ENCODE results near the gene LIPA. TPM values are rescaled to one million over a fixed set of nuclear protein-coding genes. Genes with fewer than 3 reads are reported as not detected.

Gene LIPA
- total RNA-seq, 1 donor from 2014 or later, result 18.9 TPM

GRCh38 chr10:89297791-89298190, 46.2 kb upstream of the LIPA start:
- Histone ChIP-seq H3K4me3 (no peak overlapping the region), H3K4me2 (no peak overlapping the region), H3K36me3 (no peaks in the 10 kb centered on the region), H4K20me1 (ENCODE audit: low read depth) (no peaks in the 10 kb centered on the region), H3F3A (ENCODE audit: low read depth) (no peaks in the 10 kb centered on the region), H3K27me3 (no peaks in the 10 kb centered on the region), H3K9me3 (ENCODE audit: low read depth) (no peaks in the 10 kb centered on the region), H3K4me1 (no peaks in the 10 kb centered on the region), H3K27ac (no peak overlapping the region), H2AFZ (replicated peaks) (no peak overlapping the region), H3K9ac (no peak overlapping the region), H3K79me2 (ENCODE audit: low read depth) (no peaks in the 10 kb centered on the region)
- H3K4me1 Mint-ChIP-seq, result peaks cover 5% of the 10 kb centered on the region
- no peak overlapping the region for H3K4me3 Mint-ChIP-seq
- peaks cover 3% of the 10 kb centered on the region for H3K36me3 Mint-ChIP-seq
- H3K9me3 Mint-ChIP-seq, result peaks cover 11% of the 10 kb centered on the region
- TF ChIP-seq CTCF (IDR thresholded peaks at IDR 0.05) (no peak), EZH2 (IDR thresholded peaks at IDR 0.05) (no peak), EZH2phosphoT487 (IDR thresholded peaks at IDR 0.05) (no peak)
- no peak for DNase-seq (ENCODE audit: low spot score)
- no peak overlapping the region for H3K27ac Mint-ChIP-seq
- H3K27me3 Mint-ChIP-seq (ENCODE audit: insufficient read depth, low read depth), result peaks cover 5% of the 10 kb centered on the region

GRCh38 chr10:89297356-89297755, 45.8 kb upstream of the LIPA start:
- Histone ChIP-seq H2AFZ (replicated peaks) (no peak overlapping the region), H3K27ac (no peak overlapping the region), H3K27me3 (no peaks in the 10 kb centered on the region), H3K4me1 (no peaks in the 10 kb centered on the region), H3K9me3 (ENCODE audit: low read depth) (no peaks in the 10 kb centered on the region), H3K4me2 (no peak overlapping the region), H3F3A (ENCODE audit: low read depth) (no peaks in the 10 kb centered on the region), H3K9ac (no peak overlapping the region), H3K79me2 (ENCODE audit: low read depth) (no peaks in the 10 kb centered on the region), H4K20me1 (ENCODE audit: low read depth) (no peaks in the 10 kb centered on the region), H3K4me3 (no peak overlapping the region), H3K36me3 (no peaks in the 10 kb centered on the region)
- Mint-ChIP-seq H3K36me3 (peaks cover 3% of the 10 kb centered on the region), H3K4me1 (peaks cover 5% of the 10 kb centered on the region), H3K4me3 (no peak overlapping the region), H3K9me3 (peaks cover 11% of the 10 kb centered on the region), H3K27me3 (ENCODE audit: insufficient read depth, low read depth) (peaks cover 5% of the 10 kb centered on the region), H3K27ac (no peak overlapping the region)
- TF ChIP-seq EZH2 (IDR thresholded peaks at IDR 0.05) (no peak), EZH2phosphoT487 (IDR thresholded peaks at IDR 0.05) (no peak), CTCF (IDR thresholded peaks at IDR 0.05) (no peak)
- DNase-seq (ENCODE audit: low spot score), result no peak

GRCh38 chr10:89296220-89296648, 44.7 kb upstream of the LIPA start:
- Histone ChIP-seq H3K27me3 (no peaks in the 10 kb centered on the region), H3F3A (ENCODE audit: low read depth) (no peaks in the 10 kb centered on the region), H3K79me2 (ENCODE audit: low read depth) (no peaks in the 10 kb centered on the region), H3K4me2 (no peak overlapping the region), H2AFZ (replicated peaks) (no peak overlapping the region), H3K9ac (no peak overlapping the region), H3K36me3 (no peaks in the 10 kb centered on the region), H3K9me3 (ENCODE audit: low read depth) (no peaks in the 10 kb centered on the region), H3K27ac (no peak overlapping the region), H3K4me3 (no peak overlapping the region), H3K4me1 (no peaks in the 10 kb centered on the region), H4K20me1 (ENCODE audit: low read depth) (no peaks in the 10 kb centered on the region)
- Mint-ChIP-seq H3K4me1 (no peaks in the 10 kb centered on the region), H3K9me3 (peaks cover 11% of the 10 kb centered on the region), H3K27ac (no peak overlapping the region), H3K4me3 (no peak overlapping the region), H3K27me3 (ENCODE audit: insufficient read depth, low read depth) (peaks cover 5% of the 10 kb centered on the region), H3K36me3 (peaks cover 3% of the 10 kb centered on the region)
- TF ChIP-seq EZH2 (IDR thresholded peaks at IDR 0.05) (no peak), EZH2phosphoT487 (IDR thresholded peaks at IDR 0.05) (no peak), CTCF (IDR thresholded peaks at IDR 0.05) (no peak)
- DNase-seq (ENCODE audit: low spot score), result no peak
